ENCODE data around the gene TGM6.
A peak's percentile ranks its signal among the peaks of the same experiment; 100 is the strongest.

TGM6 gene

DNA sequence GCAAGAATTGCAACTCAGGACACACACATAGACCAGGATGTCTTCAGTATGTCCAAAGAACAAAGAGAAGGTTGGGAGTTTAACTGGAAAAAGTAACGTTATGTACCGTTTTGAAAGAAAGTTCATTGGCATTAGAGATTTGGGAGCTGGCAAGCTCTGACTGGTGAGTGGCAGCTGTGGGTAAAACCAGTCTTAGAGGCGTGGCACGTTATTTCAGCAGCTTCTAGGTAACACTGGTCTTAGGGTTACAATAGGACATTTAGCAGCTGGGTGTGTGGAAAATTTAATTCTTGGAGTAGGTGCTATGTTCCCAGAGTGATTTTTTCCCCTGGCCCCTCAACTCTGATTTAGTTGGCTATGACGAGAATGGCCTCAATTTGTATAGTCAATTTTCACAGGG, 70.7 kb downstream of the TGM6 start:
- Mint-ChIP-seq H3K4me1 (peaks cover 27% of the 10 kb centered on the region), H3K9me3 (no peaks in the 10 kb centered on the region), H3K27ac (no peak overlapping the region), H3K4me3 (no peak overlapping the region), H3K27me3 (no peaks in the 10 kb centered on the region)
- no peak for DNase-seq
- no peak for ATAC-seq

GRCh38 chr20:2451939-2452732, 71.4 kb downstream of the TGM6 start:
- Mint-ChIP-seq H3K27me3 (no peaks in the 10 kb centered on the region), H3K4me3 (no peak overlapping the region), H3K9me3 (no peaks in the 10 kb centered on the region), H3K27ac (no peak overlapping the region), H3K4me1 (peaks cover 34% of the 10 kb centered on the region)
- DNase-seq (peak; percentile 56 to 58), ATAC-seq (peak; percentile 64)

DNA sequence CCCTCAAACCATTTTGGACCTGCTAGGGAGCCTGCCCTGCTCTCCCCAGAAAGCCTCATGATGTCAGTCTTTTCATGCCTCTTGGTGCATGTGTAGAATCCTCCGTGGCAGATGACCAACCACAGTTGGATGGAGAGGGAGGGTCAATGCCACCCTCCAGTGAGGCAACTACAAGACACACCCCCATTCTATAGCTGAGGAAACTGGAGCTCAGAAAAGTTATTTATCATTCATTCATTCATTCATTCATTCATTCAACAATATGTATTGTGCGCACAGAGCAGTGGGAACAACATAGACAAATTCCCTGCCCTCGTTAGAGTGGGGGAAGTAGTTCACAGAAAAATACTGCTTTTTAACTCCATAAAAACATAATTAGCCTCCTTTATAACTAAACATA, 73.1 kb downstream of the TGM6 start:
- DNase-seq (no peak), ATAC-seq (no peak)
- Mint-ChIP-seq H3K4me3 (no peak overlapping the region), H3K27ac (no peak overlapping the region), H3K9me3 (no peaks in the 10 kb centered on the region), H3K4me1 (peaks cover 34% of the 10 kb centered on the region), H3K27me3 (no peaks in the 10 kb centered on the region)

DNA sequence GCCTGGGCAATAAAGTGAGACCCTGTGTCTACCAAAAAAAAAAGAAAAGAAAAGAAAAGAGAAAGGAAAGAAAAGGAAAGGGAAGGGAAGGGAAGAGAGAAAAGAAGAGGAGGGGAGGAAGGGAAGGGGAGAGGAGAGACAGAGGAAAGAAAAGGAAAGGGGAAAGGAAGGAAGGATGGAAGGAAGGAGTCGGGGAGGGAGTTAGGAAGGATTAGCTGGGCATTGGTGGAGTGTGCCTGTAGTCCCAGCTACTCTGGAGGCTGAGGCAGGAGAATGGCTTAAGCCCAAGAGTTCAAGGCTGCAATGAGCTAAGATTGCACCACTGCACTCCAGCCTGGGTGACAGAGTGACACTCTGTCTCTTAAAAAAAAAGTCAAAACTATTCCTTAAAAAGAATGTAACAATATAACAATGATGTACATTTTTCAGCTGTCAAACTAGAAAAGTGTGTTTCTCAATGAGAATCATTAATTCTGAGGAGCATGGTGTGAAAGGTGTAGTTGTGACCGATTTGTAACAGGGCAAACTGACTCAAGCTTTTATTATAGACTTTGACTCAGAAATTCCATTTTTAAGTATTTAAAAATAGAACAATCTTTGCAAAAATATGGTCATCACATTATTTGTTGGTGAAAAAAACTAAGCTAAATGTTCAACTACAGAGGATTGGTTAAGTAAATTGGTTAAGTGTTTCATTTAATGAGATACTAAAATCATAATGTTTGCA, 75.2 kb downstream of the TGM6 start:
- no peak overlapping the region for H3K4me3 Mint-ChIP-seq
- no peaks in the 10 kb centered on the region for H3K27me3 Mint-ChIP-seq
- peaks cover 22% of the 10 kb centered on the region for H3K4me1 Mint-ChIP-seq
- ATAC-seq = no peak
- no peaks in the 10 kb centered on the region for H3K9me3 Mint-ChIP-seq
- no peak overlapping the region for H3K27ac Mint-ChIP-seq
- DNase-seq = no peak

- ATAC-seq (no peak), DNase-seq (no peak)
- Mint-ChIP-seq H3K4me3 (no peak overlapping the region), H3K9me3 (no peaks in the 10 kb centered on the region), H3K27me3 (no peaks in the 10 kb centered on the region), H3K27ac (no peak overlapping the region), H3K4me1 (peaks cover 47% of the 10 kb centered on the region)
These were observed 78.3 kb downstream of the TGM6 start for GRCh38 chr20:2458919-2459499.

GRCh38 chr20:2459981-2460751, 79.5 kb downstream of the TGM6 start:
- DNase-seq = no peak
- H3K27me3 Mint-ChIP-seq = no peaks in the 10 kb centered on the region
- H3K27ac Mint-ChIP-seq = no peak overlapping the region

DNA sequence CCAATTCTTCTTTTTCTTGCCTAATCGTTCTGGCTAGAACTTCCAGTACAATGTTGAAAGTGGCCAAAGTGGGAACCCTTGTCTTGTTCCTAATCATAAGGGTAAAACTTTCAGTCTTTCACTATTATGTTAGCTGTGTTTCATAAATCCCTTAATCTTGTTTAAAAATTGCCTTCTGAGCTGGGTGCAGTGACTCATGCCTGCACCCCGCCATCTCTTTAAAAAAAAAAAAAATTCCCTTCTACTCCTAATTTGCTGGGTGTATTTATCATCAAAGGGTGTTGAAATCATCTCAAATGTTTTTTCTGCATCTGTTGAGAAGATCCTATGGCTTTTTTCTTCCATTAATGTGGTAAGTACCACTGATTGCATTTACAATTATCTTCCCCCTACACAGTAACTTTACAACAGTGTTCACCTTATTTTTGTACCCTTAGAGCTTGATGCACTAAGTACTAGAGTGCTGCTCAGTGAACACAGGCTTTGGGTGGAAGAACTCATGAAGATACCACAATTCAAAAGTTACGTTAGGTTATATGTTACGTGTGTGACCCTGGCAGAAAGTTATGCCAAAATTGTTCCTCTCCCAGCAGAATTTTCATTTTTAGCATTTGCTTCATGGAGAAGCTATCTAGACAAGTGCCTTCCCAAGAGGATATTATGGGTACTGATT, 80.2 kb downstream of the TGM6 start:
- H3K27me3 Mint-ChIP-seq = no peaks in the 10 kb centered on the region
- no peaks in the 10 kb centered on the region for H3K9me3 Mint-ChIP-seq
- no peak overlapping the region for H3K27ac Mint-ChIP-seq
- no peak overlapping the region for H3K4me3 Mint-ChIP-seq
- ATAC-seq (no peak), DNase-seq (no peak)
- H3K4me1 Mint-ChIP-seq = peaks cover 47% of the 10 kb centered on the region

More at GRCh38 chr20:2459981-2460751, 79.5 kb downstream of the TGM6 start:
- peaks cover 47% of the 10 kb centered on the region for H3K4me1 Mint-ChIP-seq
- H3K9me3 Mint-ChIP-seq = no peaks in the 10 kb centered on the region
- no peak overlapping the region for H3K4me3 Mint-ChIP-seq
- no peak for ATAC-seq

DNA sequence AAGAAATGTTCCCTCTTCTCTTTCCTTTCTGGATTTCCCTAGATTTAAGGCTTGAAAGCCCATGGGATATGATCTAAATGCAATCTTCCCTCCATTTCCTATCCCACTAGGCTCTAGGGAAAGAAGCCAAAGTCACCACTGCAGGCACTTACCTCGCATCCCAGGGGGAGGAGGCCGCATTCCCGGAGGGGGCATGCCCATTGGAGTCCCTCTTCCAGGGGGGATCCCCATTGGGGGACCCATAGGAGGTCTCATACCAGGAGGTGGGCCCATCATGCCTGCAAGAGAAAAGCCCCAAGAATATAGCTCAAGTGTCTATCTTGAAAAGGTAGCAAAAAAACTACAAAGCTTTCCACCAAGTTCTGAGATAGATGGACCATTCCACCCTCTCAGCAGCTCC, 81.8 kb downstream of the TGM6 start:
- no peak for DNase-seq
- Mint-ChIP-seq H3K9me3 (no peaks in the 10 kb centered on the region), H3K4me1 (peaks cover 47% of the 10 kb centered on the region), H3K4me3 (no peak overlapping the region), H3K27me3 (no peaks in the 10 kb centered on the region), H3K27ac (peak overlapping the region; percentile 1 to 89)
- ATAC-seq = no peak

DNA sequence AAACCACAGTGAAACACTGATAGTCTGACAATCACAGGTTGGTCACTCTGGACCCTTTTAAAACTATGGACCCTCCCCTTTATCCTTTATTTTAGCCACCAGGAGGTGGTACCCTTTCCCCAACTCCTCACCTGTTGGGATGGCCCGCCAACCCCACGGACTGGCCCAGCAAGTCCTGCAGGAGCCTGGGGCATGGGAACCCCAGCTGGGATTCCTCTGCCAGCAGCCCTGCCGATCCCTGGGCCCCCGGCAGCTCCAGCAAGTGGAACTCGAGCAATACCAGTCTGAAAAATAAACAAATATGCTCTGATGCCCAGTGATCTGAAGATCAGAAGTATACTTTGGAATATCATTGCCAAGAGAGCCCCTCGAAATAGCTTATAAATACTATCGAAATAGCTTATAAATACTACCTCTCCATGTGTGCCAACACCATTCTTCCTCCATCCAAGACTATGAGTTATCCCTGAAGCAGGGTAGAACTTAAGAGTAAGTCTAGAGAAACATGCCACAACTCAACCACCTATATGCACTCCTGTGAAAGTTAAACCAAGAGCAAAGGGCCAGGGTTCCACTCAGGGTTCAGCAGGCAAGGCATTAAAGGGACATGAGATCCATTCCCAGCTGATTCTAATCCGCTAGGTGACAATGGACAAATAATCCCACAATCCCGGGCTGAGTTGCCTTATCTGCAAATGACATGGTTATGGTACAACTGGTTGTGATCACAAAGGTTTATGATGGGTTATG, 83.1 kb downstream of the TGM6 start:
- peaks cover 60% of the 10 kb centered on the region for H3K4me1 Mint-ChIP-seq

GRCh38 chr20:2465100-2465499, 84.4 kb downstream of the TGM6 start:
- H3K27ac Mint-ChIP-seq = peak overlapping the region; percentile 80 to 93

More for the DNA sequence above, 83.1 kb downstream of the TGM6 start:
- Mint-ChIP-seq H3K27ac (peak overlapping the region in 1 of 2 donors; percentile 96), H3K27me3 (no peaks in the 10 kb centered on the region), H3K9me3 (no peaks in the 10 kb centered on the region), H3K4me3 (no peak overlapping the region)
- DNase-seq (no peak), ATAC-seq (no peak)

GRCh38 chr20:2467412-2467811, 86.7 kb downstream of the TGM6 start:
- DNase-seq (no peak), ATAC-seq (no peak)
- H3K27ac Mint-ChIP-seq = peak overlapping the region in 1 of 2 donors; percentile 88
- H3K27me3 Mint-ChIP-seq = no peaks in the 10 kb centered on the region
- H3K4me1 Mint-ChIP-seq = peaks cover 77% of the 10 kb centered on the region
- no peaks in the 10 kb centered on the region for H3K9me3 Mint-ChIP-seq
- peak overlapping the region; percentile 97 to 98 for H3K4me3 Mint-ChIP-seq

More at GRCh38 chr20:2465100-2465499, 84.4 kb downstream of the TGM6 start:
- no peak overlapping the region for H3K4me3 Mint-ChIP-seq
- H3K4me1 Mint-ChIP-seq = peaks cover 70% of the 10 kb centered on the region
- no peaks in the 10 kb centered on the region for H3K27me3 Mint-ChIP-seq
- no peaks in the 10 kb centered on the region for H3K9me3 Mint-ChIP-seq
- no peak for ATAC-seq
- no peak for DNase-seq

DNA sequence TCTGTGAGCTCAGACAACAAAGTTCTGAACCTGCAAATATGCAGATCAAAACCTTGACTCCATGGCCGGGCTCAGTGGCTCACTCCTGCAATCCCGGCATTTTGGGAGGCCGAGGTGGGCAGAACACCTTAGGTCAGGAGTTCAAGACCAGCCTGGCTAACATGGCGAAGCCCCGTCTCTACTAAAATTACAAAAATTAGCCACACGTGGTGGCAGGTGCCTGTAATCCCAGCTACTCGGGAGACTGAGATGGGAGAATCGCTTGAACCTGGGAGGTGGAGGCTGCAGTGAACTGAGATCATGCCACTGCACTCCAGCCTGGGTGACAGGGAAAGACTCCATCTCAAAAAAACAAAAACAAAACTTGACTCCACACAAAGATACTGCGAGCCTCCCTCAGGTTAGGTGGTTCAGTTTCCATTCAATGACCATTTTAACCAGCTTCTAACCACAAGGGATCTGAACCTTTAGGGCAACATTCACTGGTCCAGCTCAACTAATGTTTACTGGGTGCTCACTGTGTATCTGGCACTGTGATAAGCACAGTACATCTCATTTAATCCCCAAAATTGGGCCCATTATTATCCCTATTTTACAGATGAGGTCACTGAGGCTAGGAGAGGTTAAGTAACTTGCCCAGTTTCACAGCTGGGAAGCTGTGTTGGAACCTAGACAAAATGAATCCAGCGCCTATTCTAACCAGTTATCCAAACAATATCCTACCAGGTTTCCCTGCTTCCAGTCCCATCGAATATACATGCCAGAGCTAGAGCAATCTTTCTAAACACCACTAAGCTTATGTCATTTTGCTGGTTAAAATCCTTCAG, 88.1 kb downstream of the TGM6 start:
- Mint-ChIP-seq H3K4me1 (peaks cover 64% of the 10 kb centered on the region), H3K27me3 (no peaks in the 10 kb centered on the region), H3K9me3 (no peaks in the 10 kb centered on the region), H3K27ac (peak overlapping the region; percentile 73 to 89), H3K4me3 (peak overlapping the region; percentile 97 to 98)
- ATAC-seq (no peak), DNase-seq (no peak)

- H3K27ac Mint-ChIP-seq = peak overlapping the region; percentile 100
- ATAC-seq (peak; percentile 67), DNase-seq (peak; percentile 60 to 69)
- H3K4me3 Mint-ChIP-seq = peak overlapping the region; percentile 97 to 98
- H3K27me3 Mint-ChIP-seq = no peaks in the 10 kb centered on the region
- no peaks in the 10 kb centered on the region for H3K9me3 Mint-ChIP-seq
- peaks cover 61% of the 10 kb centered on the region for H3K4me1 Mint-ChIP-seq
These were observed 89.3 kb downstream of the TGM6 start for GRCh38 chr20:2469991-2470422.
